HEK293 (cell line): Measurements from ENCODE around the gene CRYZ.

Experiments used
- CTCF ChIA-PET: fragments of 350-600 bp; formaldehyde crosslinking; extraction: SDS; loops from one replicate; lab custom pipeline; 2021; ENCODE audit warnings: antibody characterized with exemption; lab: Yijun Ruan, JAX
- POLR2A ChIA-PET: fragments of 300-600 bp; formaldehyde crosslinking; extraction: SDS; loops from one replicate; lab custom pipeline; 2020; ENCODE audit warnings: antibody characterized with exemption, inconsistent platforms; lab: Yijun Ruan, JAX
- H3K27ac ChIP-seq: fragments of 200-500 bp; sonication (Bioruptor generic); 2 replicates; pipeline ENCODE4 v1.5.1; 2014; ENCODE audit warnings: low read depth, low read length, control low read depth, inconsistent platforms; ENCODE audit errors: extremely low read depth
- H3K36me3 ChIP-seq, 2 experiments: fragments of 200-500 bp in 1 of 2; sonication (Bioruptor generic) in 1 of 2; 1 replicate in 1 of 2; 2 replicates in 1 of 2; pipeline ENCODE4 v1.5.1; 2014 to 2017; ENCODE audit warnings: inconsistent platforms in 2 of 2, low read length in 2 of 2; ENCODE audit not compliant: control insufficient read depth in 2 of 2, insufficient read depth in 1 of 2
- H3K4me1 ChIP-seq: fragments of 200-500 bp; sonication (Bioruptor generic); 2 replicates; pipeline ENCODE4 v1.5.1; 2014; ENCODE audit warnings: mild to moderate bottlenecking, low read length, inconsistent platforms; ENCODE audit not compliant: control insufficient read depth, insufficient read depth
- H3K4me3 ChIP-seq: 2 replicates; pipeline ENCODE4 v1.5.1; 2011; ENCODE audit warnings: low read depth, mild to moderate bottlenecking, control low read depth, low read length, moderate library complexity
- H3K9me3 ChIP-seq: fragments of 200-500 bp; sonication (Bioruptor generic); 2 replicates; pipeline ENCODE4 v1.5.1; 2014; ENCODE audit warnings: low read depth, low read length, inconsistent platforms; ENCODE audit not compliant: control insufficient read depth, insufficient read depth
- BCL6B ChIP-seq: fragments of 450-650 bp; formaldehyde crosslinking; IDR thresholded peaks from 2 replicates; pipeline ENCODE4 v1.5.1; 2017; ENCODE audit warnings: missing biosample characterization, missing genetic modification characterization
- ELK4 ChIP-seq: IDR thresholded peaks from 2 replicates; pipeline ENCODE4 v1.6.1; 2011; ENCODE audit warnings: mild to moderate bottlenecking, low read depth, low read length, borderline replicate concordance
- INSM2 ChIP-seq: fragments of 450-650 bp; formaldehyde crosslinking; IDR thresholded peaks from 2 replicates; pipeline ENCODE4 v1.5.1; 2016; ENCODE audit warnings: missing biosample characterization, missing genetic modification characterization
- KLF10 ChIP-seq: fragments of 450-650 bp; IDR thresholded peaks from 2 replicates; pipeline ENCODE4 v1.5.1; 2018; ENCODE audit warnings: missing biosample characterization, mild to moderate bottlenecking, missing genetic modification characterization
- KLF16 ChIP-seq: fragments of 450-650 bp; formaldehyde crosslinking; IDR thresholded peaks from 2 replicates; pipeline ENCODE4 v1.5.1; 2017; ENCODE audit warnings: missing biosample characterization, missing genetic modification characterization
- PBX3 ChIP-seq: sonication (generic); formaldehyde crosslinking; IDR thresholded peaks from 2 replicates; pipeline ENCODE4 v1.8.1; 2022; ENCODE audit warnings: mild to moderate bottlenecking, moderate library complexity, missing genetic modification reagents
- PRDM2 ChIP-seq: fragments of 450-650 bp; formaldehyde crosslinking; IDR thresholded peaks from 2 replicates; pipeline ENCODE4 v1.5.1; 2016; ENCODE audit warnings: missing biosample characterization, missing genetic modification characterization, borderline replicate concordance
- ZBTB44 ChIP-seq: fragments of 450-650 bp; IDR thresholded peaks from 2 replicates; pipeline ENCODE4 v1.5.1; 2018; ENCODE audit warnings: missing biosample characterization, mild to moderate bottlenecking, missing genetic modification characterization
- ZNF146 ChIP-seq: fragments of 450-650 bp; formaldehyde crosslinking; IDR thresholded peaks from 2 replicates; pipeline ENCODE4 v1.5.1; 2016; ENCODE audit warnings: missing biosample characterization, missing genetic modification characterization
- ZNF202 ChIP-seq: fragments of 450-650 bp; formaldehyde crosslinking; IDR thresholded peaks from 2 replicates; pipeline ENCODE4 v1.5.1; 2016; ENCODE audit warnings: missing biosample characterization, missing genetic modification characterization, borderline replicate concordance
- ZNF324 ChIP-seq: fragments of 450-650 bp; formaldehyde crosslinking; IDR thresholded peaks from 2 replicates; pipeline ENCODE4 v1.5.1; 2016; ENCODE audit warnings: missing biosample characterization, missing genetic modification characterization
- ZNF596 ChIP-seq: fragments of 450-650 bp; IDR thresholded peaks from 2 replicates; pipeline ENCODE4 v1.5.0; 2018; ENCODE audit warnings: missing biosample characterization, mild to moderate bottlenecking, missing genetic modification characterization, moderate library complexity
- ZNF639 ChIP-seq: fragments of 450-650 bp; formaldehyde crosslinking; IDR thresholded peaks from 2 replicates; pipeline ENCODE4 v1.5.1; 2016; ENCODE audit warnings: missing biosample characterization, missing genetic modification characterization
- ZNF660 ChIP-seq: fragments of 450-650 bp; IDR thresholded peaks from 2 replicates; pipeline ENCODE4 v1.5.1; 2018; ENCODE audit warnings: missing biosample characterization, mild to moderate bottlenecking, missing genetic modification characterization
- ZNF664 ChIP-seq: fragments of 450-650 bp; formaldehyde crosslinking; IDR thresholded peaks from 2 replicates; pipeline ENCODE4 v1.5.1; 2016; ENCODE audit warnings: missing biosample characterization, missing genetic modification characterization
- ZNF768 ChIP-seq: fragments of 450-650 bp; formaldehyde crosslinking; IDR thresholded peaks from 2 replicates; pipeline ENCODE4 v1.5.1; 2018; ENCODE audit warnings: missing biosample characterization, mild to moderate bottlenecking, missing genetic modification characterization
- ZSCAN18 ChIP-seq: fragments of 450-650 bp; formaldehyde crosslinking; IDR thresholded peaks from 2 replicates; pipeline ENCODE4 v1.5.1; 2016; ENCODE audit warnings: missing biosample characterization, missing genetic modification characterization
- ZSCAN30 ChIP-seq: fragments of 450-650 bp; IDR thresholded peaks from 2 replicates; pipeline ENCODE4 v1.5.1; 2018; ENCODE audit warnings: missing biosample characterization, mild to moderate bottlenecking, missing genetic modification characterization, moderate library complexity
- ZSCAN4 ChIP-seq: fragments of 450-650 bp; formaldehyde crosslinking; IDR thresholded peaks from 2 replicates; pipeline ENCODE4 v1.5.1; 2017; ENCODE audit warnings: missing biosample characterization, missing genetic modification characterization

CRYZ gene

GRCh38 chr1:74766579-74766978 lies 33.7 kb upstream of the CRYZ start (continued):
- no peak for TF ChIP-seq ZNF768
- TF ChIP-seq ZNF596 (tag by site-specific recombination), result no peak
- TF ChIP-seq ZNF639 (tag by site-specific recombination), result no peak
- no peak for TF ChIP-seq ZSCAN30 (tag by site-specific recombination)
- no peak for TF ChIP-seq ZBTB44 (tag by site-specific recombination)

GRCh38 chr1:74763807-74764206 lies 31.0 kb upstream of the CRYZ start:
- TF ChIP-seq ZNF146 (tag by site-specific recombination), result no peak
- no peak for TF ChIP-seq PRDM2
- TF ChIP-seq ZNF660 (tag by site-specific recombination), result no peak
- TF ChIP-seq ZSCAN18 (tag by site-specific recombination), result no peak
- no peak for TF ChIP-seq ZNF664 (tag by site-specific recombination)
- TF ChIP-seq ZNF202 (tag by site-specific recombination), result no peak
- TF ChIP-seq PBX3 (CRISPR knock-in tag), result no peak
- TF ChIP-seq KLF16 (tag by site-specific recombination), result no peak
- TF ChIP-seq INSM2 (tag by site-specific recombination), result no peak
- TF ChIP-seq ELK4, result no peak
- no peak for TF ChIP-seq KLF10 (tag by site-specific recombination)
- TF ChIP-seq BCL6B (tag by site-specific recombination), result no peak
- TF ChIP-seq ZNF596 (tag by site-specific recombination), result no peak
- no peak for TF ChIP-seq ZNF324 (tag by site-specific recombination)
- TF ChIP-seq ZSCAN4, result no peak
- ChIA-PET CTCF (interaction anchor here (0.7 to 2.4 kb wide), 2 partner anchors 8 to 13 kb away, joined by 7 to 8 read pairs; no protein-coding TSS in a partner anchor), POLR2A (no interaction called here)
- Histone ChIP-seq H3K4me3 (no peak overlapping the region), H3K36me3 (peaks cover 0 to 41% of the 10 kb centered on the region in 2 experiments; a peak in 2 of 3 replicates), H3K4me1 (no peaks in the 10 kb centered on the region), H3K9me3 (no peaks in the 10 kb centered on the region), H3K27ac (no peak overlapping the region)
